ENCODE results near the gene CHRDL2.

DNA sequence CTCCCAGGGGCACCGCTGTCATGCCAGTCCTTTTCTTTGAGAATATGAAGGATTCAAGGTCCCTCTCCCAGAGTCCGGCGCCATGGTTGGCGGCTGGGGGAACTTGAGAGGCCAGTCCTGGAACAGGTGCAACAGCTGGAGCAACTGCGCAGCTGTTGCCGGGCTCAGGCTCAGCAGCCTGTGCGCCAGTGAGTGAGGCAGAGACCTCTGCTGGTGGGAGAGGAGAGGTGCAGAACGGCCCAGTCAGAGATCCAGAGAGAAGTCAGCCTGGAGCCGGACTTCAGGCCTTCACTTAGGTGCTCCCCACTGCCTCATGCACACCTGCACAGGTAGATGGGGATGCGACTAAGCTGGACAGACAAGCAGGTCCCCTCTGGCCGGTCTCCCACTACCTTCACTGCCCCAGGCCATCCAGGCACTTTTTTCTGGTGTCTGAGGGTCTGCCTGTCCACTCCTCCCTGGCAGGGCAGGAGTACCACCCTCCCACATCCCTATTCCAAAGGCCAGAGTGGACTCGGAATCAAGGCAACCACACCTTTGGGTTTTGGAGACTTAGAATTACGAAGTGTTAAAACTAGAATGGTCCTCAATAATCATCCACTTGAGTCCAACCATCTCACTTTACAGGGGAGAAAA, 4.6 kb downstream of the CHRDL2 start:
- TF ChIP-seq POLR2A (IDR thresholded peaks at IDR 0.05) (no peak), POLR2AphosphoS5 (IDR thresholded peaks at IDR 0.05) (peak; percentile 19 to 69 (median 52))
